ENCODE results near the gene MAP3K3.

Gene MAP3K3

DNA sequence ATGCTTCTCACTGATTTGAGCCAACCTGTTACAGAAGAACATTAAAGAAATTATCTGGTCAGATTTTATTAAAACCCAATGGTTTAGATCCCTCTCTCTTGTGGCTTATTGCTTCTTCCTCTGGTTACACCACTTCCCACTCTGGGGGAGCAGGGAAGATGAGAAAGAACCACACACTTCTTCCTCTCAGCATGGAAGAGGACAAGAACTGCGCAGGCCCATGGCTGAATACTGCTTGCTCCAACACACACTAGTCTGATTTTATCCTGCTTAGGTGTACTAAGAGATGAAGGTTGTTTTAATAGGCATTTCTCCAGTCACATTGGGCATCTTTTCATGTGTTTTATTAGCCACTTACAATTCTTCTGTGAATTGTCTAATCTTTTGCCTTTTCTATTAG is 27.6 kb downstream of the MAP3K3 start:
- H3K4ac ChIP-seq (ENCODE audit: low read depth in 1 of 2, low read length in 2 of 2): no peak overlapping the region
- no peaks in the 10 kb centered on the region for H3K9me3 ChIP-seq (ENCODE audit: control insufficient read depth, low read length)
- no peak overlapping the region for H2BK12ac ChIP-seq (ENCODE audit: low read length in 2 of 2)
- peaks cover 7 to 82% of the 10 kb centered on the region in 2 experiments for H3K36me3 ChIP-seq (ENCODE audit: control insufficient read depth in 1 of 2, insufficient read depth in 2 of 2, low read depth in 1 of 2, low read length in 2 of 2)
- H2BK15ac ChIP-seq (ENCODE audit: low read depth, poor library complexity, severe bottlenecking): no peak overlapping the region
- H4K91ac ChIP-seq (ENCODE audit: low read length): no peak overlapping the region
- H2BK5ac ChIP-seq (ENCODE audit: low read depth, low read length, poor library complexity, severe bottlenecking): no peak overlapping the region
- no peak overlapping the region for H3K27ac ChIP-seq (ENCODE audit: low read length, poor library complexity, severe bottlenecking)
- no CpG with 5 or more reads among the region's 1 CpG for WGBS
- H3K79me1 ChIP-seq (replicated peaks; ENCODE audit: low read length, poor library complexity, severe bottlenecking): peaks cover 11% of the 10 kb centered on the region
- peaks cover 2% of the 10 kb centered on the region for H3K4me1 ChIP-seq (ENCODE audit: control insufficient read depth, insufficient read depth, low read depth, low read length)
- H3K18ac ChIP-seq (ENCODE audit: low read depth in 1 of 2, low read length in 2 of 2): no peak overlapping the region
- H2BK120ac ChIP-seq (ENCODE audit: low read depth, low read length): no peak overlapping the region
- H3K14ac ChIP-seq (ENCODE audit: low read length in 2 of 2): no peak overlapping the region
- H2AFZ ChIP-seq (ENCODE audit: low read depth, low read length): no peak overlapping the region
- no peak overlapping the region for H3K4me3 ChIP-seq (ENCODE audit: insufficient read depth in 1 of 2, low read depth in 1 of 2, low read length in 2 of 2)
- H3K4me2 ChIP-seq (ENCODE audit: low read length, poor library complexity, severe bottlenecking): no peak overlapping the region
- no peak overlapping the region for H4K8ac ChIP-seq (ENCODE audit: low read length)
- DNase-seq: no peak
- no peaks in the 10 kb centered on the region for H3K27me3 ChIP-seq (ENCODE audit: control insufficient read depth in 1 of 2, insufficient read depth in 1 of 2, low read length in 2 of 2)
- H3K9ac ChIP-seq (ENCODE audit: low read length): no peak overlapping the region
- H2AK5ac ChIP-seq (ENCODE audit: low read length, severe bottlenecking): no peak overlapping the region
- no peak overlapping the region for H3K23ac ChIP-seq (ENCODE audit: low read length in 2 of 2)

DNA sequence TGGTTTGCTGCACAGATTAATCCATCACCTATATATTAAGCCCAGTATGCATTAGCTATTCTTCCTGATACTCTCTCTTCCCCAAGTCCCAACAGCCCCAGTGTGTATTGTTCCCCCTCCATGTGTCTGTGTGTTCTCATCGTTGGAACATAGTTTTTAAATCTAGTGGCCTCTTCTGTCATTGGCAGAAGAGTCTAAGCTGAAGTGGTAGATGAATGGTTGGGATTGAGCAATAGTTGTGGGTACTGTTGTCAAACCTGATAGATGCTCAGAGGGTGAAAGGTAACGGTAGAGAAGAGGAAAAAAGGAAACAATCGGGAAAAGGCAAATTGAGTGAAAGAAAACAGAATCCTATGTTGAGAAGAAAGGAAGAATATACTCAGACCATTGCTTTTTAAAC is 29.9 kb downstream of the MAP3K3 start:
- H3K79me1 ChIP-seq (replicated peaks; ENCODE audit: low read length, poor library complexity, severe bottlenecking): peaks cover 11% of the 10 kb centered on the region
- no peak overlapping the region for H3K9ac ChIP-seq (ENCODE audit: low read length)
- no peak overlapping the region for H2AK5ac ChIP-seq (ENCODE audit: low read length, severe bottlenecking)
- no peak overlapping the region for H2BK12ac ChIP-seq (ENCODE audit: low read length in 2 of 2)
- H3K4me2 ChIP-seq (ENCODE audit: low read length, poor library complexity, severe bottlenecking): no peak overlapping the region
- H3K18ac ChIP-seq (ENCODE audit: low read depth in 1 of 2, low read length in 2 of 2): no peak overlapping the region
- no peak overlapping the region for H3K23ac ChIP-seq (ENCODE audit: low read length in 2 of 2)
- H4K91ac ChIP-seq (ENCODE audit: low read length): no peak overlapping the region
- no peak overlapping the region for H2BK120ac ChIP-seq (ENCODE audit: low read depth, low read length)
- no peak overlapping the region for H2AFZ ChIP-seq (ENCODE audit: low read depth, low read length)
- H2BK5ac ChIP-seq (ENCODE audit: low read depth, low read length, poor library complexity, severe bottlenecking): no peak overlapping the region
- H3K14ac ChIP-seq (ENCODE audit: low read length in 2 of 2): no peak overlapping the region
- 51% methylated on average over 3 of the region's 3 CpGs for WGBS
- no peak overlapping the region for H2BK15ac ChIP-seq (ENCODE audit: low read depth, poor library complexity, severe bottlenecking)
- peaks cover 7 to 73% of the 10 kb centered on the region in 2 experiments for H3K36me3 ChIP-seq (ENCODE audit: control insufficient read depth in 1 of 2, insufficient read depth in 2 of 2, low read depth in 1 of 2, low read length in 2 of 2)
- no peaks in the 10 kb centered on the region for H3K9me3 ChIP-seq (ENCODE audit: control insufficient read depth, low read length)
- no peaks in the 10 kb centered on the region for H3K27me3 ChIP-seq (ENCODE audit: control insufficient read depth in 1 of 2, insufficient read depth in 1 of 2, low read length in 2 of 2)
- no peak overlapping the region for H4K8ac ChIP-seq (ENCODE audit: low read length)
- no peak overlapping the region for H3K4ac ChIP-seq (ENCODE audit: low read depth in 1 of 2, low read length in 2 of 2)
- DNase-seq: peak; percentile 23
- peaks cover under 1% of the 10 kb centered on the region for H3K4me1 ChIP-seq (ENCODE audit: control insufficient read depth, insufficient read depth, low read depth, low read length)
- no peak overlapping the region for H3K27ac ChIP-seq (ENCODE audit: low read length, poor library complexity, severe bottlenecking)
- H3K4me3 ChIP-seq (ENCODE audit: insufficient read depth in 1 of 2, low read depth in 1 of 2, low read length in 2 of 2): no peak overlapping the region

DNA sequence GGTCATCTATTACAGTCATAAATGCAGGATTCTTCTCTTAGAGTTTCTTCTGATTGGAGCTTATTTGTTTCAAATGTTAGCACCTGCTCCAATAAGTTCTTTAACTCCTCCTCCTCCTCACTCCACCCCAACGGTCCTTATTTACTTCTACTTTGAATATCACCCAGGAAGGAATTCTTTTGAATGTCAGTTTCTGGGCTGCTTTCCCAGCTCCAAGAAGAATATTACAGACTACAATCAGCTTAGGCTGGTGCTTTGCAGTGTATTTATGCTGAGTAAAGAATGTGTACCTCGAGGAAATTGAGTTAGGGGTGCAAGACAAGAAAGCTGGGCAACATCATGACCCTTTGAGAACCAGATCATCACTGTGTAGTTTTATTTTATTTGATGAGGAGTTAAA is 30.8 kb downstream of the MAP3K3 start:
- Histone ChIP-seq H2AK5ac (ENCODE audit: low read length, severe bottlenecking) (no peak overlapping the region), H3K79me1 (replicated peaks; ENCODE audit: low read length, poor library complexity, severe bottlenecking) (peaks cover 11% of the 10 kb centered on the region), H3K4me1 (ENCODE audit: control insufficient read depth, insufficient read depth, low read depth, low read length) (no peaks in the 10 kb centered on the region), H3K27me3 (ENCODE audit: control insufficient read depth in 1 of 2, insufficient read depth in 1 of 2, low read length in 2 of 2) (no peaks in the 10 kb centered on the region), H2AFZ (ENCODE audit: low read depth, low read length) (no peak overlapping the region), H3K27ac (ENCODE audit: low read length, poor library complexity, severe bottlenecking) (no peak overlapping the region), H3K14ac (ENCODE audit: low read length in 2 of 2) (no peak overlapping the region), H3K4me3 (ENCODE audit: insufficient read depth in 1 of 2, low read depth in 1 of 2, low read length in 2 of 2) (no peak overlapping the region), H2BK5ac (ENCODE audit: low read depth, low read length, poor library complexity, severe bottlenecking) (no peak overlapping the region), H3K4me2 (ENCODE audit: low read length, poor library complexity, severe bottlenecking) (no peak overlapping the region), H2BK15ac (ENCODE audit: low read depth, poor library complexity, severe bottlenecking) (no peak overlapping the region), H4K91ac (ENCODE audit: low read length) (no peak overlapping the region), H3K36me3 (ENCODE audit: control insufficient read depth in 1 of 2, insufficient read depth in 2 of 2, low read depth in 1 of 2, low read length in 2 of 2) (peaks cover 7 to 73% of the 10 kb centered on the region in 2 experiments), H3K9me3 (ENCODE audit: control insufficient read depth, low read length) (no peaks in the 10 kb centered on the region), H3K18ac (ENCODE audit: low read depth in 1 of 2, low read length in 2 of 2) (no peak overlapping the region), H4K8ac (ENCODE audit: low read length) (no peak overlapping the region), H3K9ac (ENCODE audit: low read length) (no peak overlapping the region), H3K23ac (ENCODE audit: low read length in 2 of 2) (no peak overlapping the region), H3K4ac (ENCODE audit: low read depth in 1 of 2, low read length in 2 of 2) (no peak overlapping the region), H2BK120ac (ENCODE audit: low read depth, low read length) (no peak overlapping the region), H2BK12ac (ENCODE audit: low read length in 2 of 2) (no peak overlapping the region)
- WGBS: 81% methylated on average over 2 of the region's 2 CpGs
- no peak for DNase-seq

DNA sequence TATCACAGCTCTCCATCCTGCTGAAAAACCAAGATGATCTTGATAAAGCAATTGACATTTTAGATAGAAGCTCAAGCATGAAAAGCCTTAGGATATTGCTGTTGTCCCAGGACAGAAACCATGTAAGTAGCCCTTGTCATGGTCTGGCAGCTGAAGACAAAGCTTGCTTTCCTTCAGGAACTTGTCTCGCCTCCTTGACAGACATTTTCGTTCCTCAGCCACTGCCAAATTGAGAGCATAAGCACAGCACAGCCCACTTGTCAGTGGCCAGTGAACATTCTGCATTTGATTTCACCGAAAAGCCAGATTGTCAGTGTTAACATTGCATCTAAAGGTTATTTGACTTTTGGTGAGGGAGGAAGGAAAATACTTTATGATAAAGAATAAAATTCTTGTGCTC is 35.6 kb downstream of the MAP3K3 start:
- Histone ChIP-seq H3K27me3 (ENCODE audit: control insufficient read depth in 1 of 2, insufficient read depth in 1 of 2, low read length in 2 of 2) (no peaks in the 10 kb centered on the region), H2BK5ac (ENCODE audit: low read depth, low read length, poor library complexity, severe bottlenecking) (no peak overlapping the region), H3K4me3 (ENCODE audit: insufficient read depth in 1 of 2, low read depth in 1 of 2, low read length in 2 of 2) (no peak overlapping the region), H2BK12ac (ENCODE audit: low read length in 2 of 2) (no peak overlapping the region), H3K79me1 (replicated peaks; ENCODE audit: low read length, poor library complexity, severe bottlenecking) (no peaks in the 10 kb centered on the region), H3K4ac (ENCODE audit: low read depth in 1 of 2, low read length in 2 of 2) (peak overlapping the region in 1 of 2 experiments; percentile 9), H3K14ac (ENCODE audit: low read length in 2 of 2) (no peak overlapping the region), H3K36me3 (ENCODE audit: control insufficient read depth in 1 of 2, insufficient read depth in 2 of 2, low read depth in 1 of 2, low read length in 2 of 2) (peaks cover 16 to 70% of the 10 kb centered on the region in 2 experiments), H3K9me3 (ENCODE audit: control insufficient read depth, low read length) (no peaks in the 10 kb centered on the region), H3K18ac (ENCODE audit: low read depth in 1 of 2, low read length in 2 of 2) (no peak overlapping the region), H2BK15ac (ENCODE audit: low read depth, poor library complexity, severe bottlenecking) (peak overlapping the region; percentile 15), H4K8ac (ENCODE audit: low read length) (no peak overlapping the region), H3K23ac (ENCODE audit: low read length in 2 of 2) (no peak overlapping the region), H3K4me1 (ENCODE audit: control insufficient read depth, insufficient read depth, low read depth, low read length) (no peaks in the 10 kb centered on the region), H2AK5ac (ENCODE audit: low read length, severe bottlenecking) (no peak overlapping the region), H4K91ac (ENCODE audit: low read length) (no peak overlapping the region), H3K4me2 (ENCODE audit: low read length, poor library complexity, severe bottlenecking) (no peak overlapping the region), H2BK120ac (ENCODE audit: low read depth, low read length) (no peak overlapping the region), H3K27ac (ENCODE audit: low read length, poor library complexity, severe bottlenecking) (no peak overlapping the region), H2AFZ (ENCODE audit: low read depth, low read length) (no peak overlapping the region), H3K9ac (ENCODE audit: low read length) (no peak overlapping the region)
- DNase-seq: no peak
- 96% methylated on average over 3 of the region's 3 CpGs for WGBS

Measured in mesenchymal stem cell (in vitro differentiated cells and primary cell).